Stimulated activated CD8-positive, alpha-beta memory T cell treated with anti-CD3 and anti-CD28 coated beads, Interleukin-7, amount 100 ng/mL, for 1 hour (primary cell): ENCODE data around the gene PSKH1.

ENCODE experiments used
- DNase-seq, 2 donors: peaks; one replicate each; pipeline ENCODE4 v3.0.0-alpha.2; 2020; ENCODE audit warnings: low read depth in 2 of 2

Gene PSKH1

GRCh38 chr16:67865318-67865717 is 27.7 kb upstream of the PSKH1 start:
- no peak for DNase-seq

GRCh38 chr16:67868290-67868689 is 24.8 kb upstream of the PSKH1 start:
- no peak for DNase-seq

DNA sequence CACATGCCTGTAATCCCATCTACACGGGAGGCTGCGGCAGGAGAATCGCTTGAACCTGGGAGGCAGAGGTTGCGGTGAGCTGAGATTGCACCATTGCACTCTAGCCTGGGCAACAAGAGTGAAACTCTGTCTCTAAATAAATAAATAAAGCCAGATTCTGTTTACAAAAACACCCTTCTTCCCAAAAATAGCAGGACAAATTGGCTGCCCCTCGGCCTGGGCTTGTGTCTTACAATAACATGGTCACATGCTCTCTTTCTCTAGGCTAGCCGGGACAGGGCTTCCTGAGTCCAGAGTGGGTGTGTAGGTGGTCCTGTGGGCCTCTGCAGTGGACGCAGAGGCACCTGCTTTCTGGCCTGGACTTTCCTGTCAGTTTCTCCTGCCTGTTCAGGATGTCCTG is 23.4 kb upstream of the PSKH1 start:
- no peak for DNase-seq

GRCh38 chr16:67871256-67871655 is 21.8 kb upstream of the PSKH1 start:
- DNase-seq: no peak

GRCh38 chr16:67872131-67872630 is 20.9 kb upstream of the PSKH1 start:
- DNase-seq: no peak

DNA sequence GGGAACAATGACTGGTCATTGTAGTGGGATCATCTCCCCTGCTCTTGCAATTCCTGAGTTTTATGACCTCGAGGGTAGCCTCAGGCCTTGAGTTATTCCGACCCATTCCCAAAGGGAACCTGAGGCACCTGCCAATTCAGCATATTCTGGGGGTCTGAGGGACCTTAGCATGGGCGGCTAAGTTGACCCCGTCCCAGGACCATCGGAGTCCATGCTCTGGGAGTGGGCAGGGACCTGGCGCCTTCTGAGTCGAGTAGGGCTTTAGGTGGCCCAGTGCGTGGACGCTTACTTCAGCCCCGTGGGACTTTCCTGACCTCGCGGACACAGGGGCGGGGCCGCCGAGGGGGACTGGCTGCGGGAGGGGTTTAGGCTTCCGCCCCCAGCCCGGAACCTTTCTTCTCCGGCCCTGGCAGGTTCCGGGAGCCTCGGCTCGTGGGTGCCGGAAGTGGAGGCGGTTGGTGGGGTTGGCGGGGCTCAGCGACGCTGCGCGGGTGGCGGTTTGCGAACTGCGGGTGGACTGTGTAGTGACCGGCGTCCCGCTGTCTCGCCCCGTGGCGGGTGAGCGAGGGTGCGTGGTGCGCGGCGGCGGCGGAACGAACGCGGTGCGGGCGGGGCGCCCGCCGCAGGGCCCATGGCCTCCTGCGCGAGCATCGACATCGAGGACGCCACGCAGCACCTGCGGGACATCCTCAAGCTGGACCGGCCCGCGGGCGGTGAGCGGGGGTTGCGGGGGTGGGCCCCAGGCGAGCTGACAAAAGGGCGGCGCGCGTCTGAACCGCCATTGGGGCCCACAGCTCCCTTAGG is 20.2 kb upstream of the PSKH1 start, which contains the start of gene EDC4:
Gene EDC4, plus strand, starts transcription at position 422 of the 804 bp plus-strand sequence. Its CDS starts 210 bp downstream, at position 632.
- peak; percentile 76 to 80 for DNase-seq

GRCh38 chr16:67873435-67874370 is 19.4 kb upstream of the PSKH1 start:
- no peak for DNase-seq

DNA sequence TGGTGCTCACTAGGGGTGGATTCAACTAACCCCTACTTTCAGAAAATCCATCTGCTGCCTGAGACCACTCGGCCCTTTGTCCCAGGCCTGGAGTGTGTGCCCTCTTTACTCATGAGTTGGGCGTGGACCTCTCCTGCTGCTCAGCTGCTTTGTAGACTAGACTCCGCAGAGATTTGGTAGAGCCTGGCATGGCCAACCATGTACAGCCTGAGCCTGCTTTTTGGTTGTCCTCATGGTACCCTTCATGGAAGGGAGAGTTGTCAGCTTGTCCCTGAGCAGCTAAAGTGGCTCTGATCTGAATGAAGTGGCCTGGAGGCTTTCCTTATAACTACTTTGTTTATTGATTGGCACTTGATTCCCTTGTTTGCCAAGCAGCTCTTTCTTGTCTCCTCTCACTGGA is 18.7 kb upstream of the PSKH1 start:
- no peak for DNase-seq

DNA sequence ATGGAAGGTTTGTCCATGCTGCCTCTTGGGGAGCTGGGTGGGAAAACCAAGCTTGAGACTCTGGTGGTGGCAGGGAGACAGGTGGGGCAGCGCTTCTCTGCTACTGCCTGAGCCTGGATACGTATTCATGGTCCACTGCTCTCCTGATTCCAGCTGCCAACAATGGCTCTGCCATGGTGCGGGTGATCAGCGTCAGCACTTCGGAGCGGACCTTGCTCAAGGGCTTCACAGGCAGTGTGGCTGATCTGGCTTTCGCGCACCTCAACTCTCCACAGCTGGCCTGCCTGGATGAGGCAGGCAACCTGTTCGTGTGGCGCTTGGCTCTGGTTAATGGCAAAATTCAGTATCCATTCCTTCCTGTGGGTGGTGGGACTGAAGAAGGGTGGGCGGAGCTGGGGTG is 16.0 kb upstream of the PSKH1 start:
- no peak for DNase-seq

DNA sequence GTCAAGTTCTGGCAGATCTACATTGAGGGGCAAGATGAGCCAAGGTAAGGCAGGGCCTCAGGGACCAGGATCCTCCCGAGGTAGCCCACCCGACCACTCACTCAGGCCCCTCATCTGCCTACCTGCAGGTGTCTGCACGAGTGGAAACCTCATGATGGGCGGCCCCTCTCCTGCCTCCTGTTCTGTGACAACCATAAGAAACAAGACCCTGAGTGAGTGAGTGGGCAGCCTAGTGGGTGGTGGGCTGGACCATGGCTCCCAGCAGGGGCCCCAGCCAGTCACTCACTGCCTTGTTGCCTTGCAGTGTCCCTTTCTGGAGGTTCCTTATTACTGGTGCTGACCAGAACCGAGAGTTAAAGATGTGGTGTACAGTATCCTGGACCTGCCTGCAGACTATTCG is 14.8 kb upstream of the PSKH1 start:
- no peak for DNase-seq

- no peak for DNase-seq
These were observed 14.2 kb upstream of the PSKH1 start for GRCh38 chr16:67878846-67879245.

DNA sequence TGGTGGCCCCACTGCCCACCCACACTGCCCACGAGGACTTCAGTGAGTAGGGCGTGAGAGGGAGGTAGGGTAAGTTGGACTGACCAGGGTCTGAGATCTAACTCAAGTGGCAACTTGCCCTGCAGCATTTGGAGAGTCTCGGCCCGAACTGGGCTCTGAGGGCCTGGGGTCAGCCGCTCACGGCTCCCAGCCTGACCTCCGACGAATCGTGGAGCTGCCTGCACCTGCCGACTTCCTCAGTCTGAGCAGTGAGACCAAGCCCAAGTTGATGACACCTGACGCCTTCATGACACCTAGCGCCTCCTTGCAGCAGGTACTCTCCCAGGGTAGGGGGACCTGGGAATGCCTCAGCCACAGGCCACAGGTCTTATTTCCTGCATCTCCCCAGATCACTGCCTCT is 13.6 kb upstream of the PSKH1 start:
- DNase-seq: no peak

GRCh38 chr16:67879936-67880335 is 13.1 kb upstream of the PSKH1 start:
- DNase-seq: no peak

DNA sequence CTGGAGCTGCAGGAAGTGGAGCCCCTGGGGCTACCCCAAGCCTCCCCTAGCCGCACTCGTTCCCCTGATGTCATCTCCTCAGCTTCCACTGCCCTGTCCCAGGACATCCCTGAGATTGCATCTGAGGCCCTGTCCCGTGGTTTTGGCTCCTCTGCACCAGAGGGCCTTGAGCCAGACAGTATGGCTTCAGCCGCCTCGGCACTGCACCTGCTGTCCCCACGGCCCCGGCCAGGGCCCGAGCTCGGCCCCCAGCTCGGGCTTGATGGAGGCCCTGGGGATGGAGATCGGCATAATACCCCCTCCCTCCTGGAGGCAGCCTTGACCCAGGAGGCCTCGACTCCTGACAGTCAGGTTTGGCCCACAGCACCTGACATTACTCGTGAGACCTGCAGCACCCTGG is 12.5 kb upstream of the PSKH1 start:
- DNase-seq: no peak

- no peak for DNase-seq
These were observed 11.4 kb upstream of the PSKH1 start for GRCh38 chr16:67881621-67882161.

DNA sequence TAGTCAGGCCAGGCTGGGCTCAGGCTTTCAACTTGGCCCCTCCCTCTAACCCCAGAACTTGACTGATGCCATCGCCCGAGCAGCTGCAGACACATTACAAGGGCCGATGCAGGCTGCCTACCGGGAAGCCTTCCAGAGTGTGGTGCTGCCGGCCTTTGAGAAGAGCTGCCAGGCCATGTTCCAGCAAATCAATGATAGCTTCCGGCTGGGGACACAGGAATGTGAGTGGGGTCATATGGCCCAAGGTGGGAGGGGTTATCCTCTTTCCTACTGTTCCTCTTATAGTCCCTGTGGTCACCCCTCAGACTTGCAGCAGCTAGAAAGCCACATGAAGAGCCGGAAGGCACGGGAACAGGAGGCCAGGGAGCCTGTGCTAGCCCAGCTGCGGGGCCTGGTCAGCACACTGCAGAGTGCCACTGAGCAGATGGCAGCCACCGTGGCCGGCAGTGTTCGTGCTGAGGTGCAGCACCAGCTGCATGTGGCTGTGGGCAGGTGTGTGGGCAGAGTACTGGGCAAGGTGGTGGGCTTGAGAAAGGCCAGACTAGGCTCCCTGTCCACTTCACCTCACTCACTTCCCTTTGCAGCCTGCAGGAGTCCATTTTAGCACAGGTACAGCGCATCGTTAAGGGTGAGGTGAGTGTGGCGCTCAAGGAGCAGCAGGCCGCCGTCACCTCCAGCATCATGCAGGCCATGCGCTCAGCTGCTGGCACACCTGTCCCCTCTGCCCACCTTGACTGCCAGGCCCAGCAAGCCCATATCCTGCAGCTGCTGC is 10.5 kb upstream of the PSKH1 start:
- DNase-seq: no peak

DNA sequence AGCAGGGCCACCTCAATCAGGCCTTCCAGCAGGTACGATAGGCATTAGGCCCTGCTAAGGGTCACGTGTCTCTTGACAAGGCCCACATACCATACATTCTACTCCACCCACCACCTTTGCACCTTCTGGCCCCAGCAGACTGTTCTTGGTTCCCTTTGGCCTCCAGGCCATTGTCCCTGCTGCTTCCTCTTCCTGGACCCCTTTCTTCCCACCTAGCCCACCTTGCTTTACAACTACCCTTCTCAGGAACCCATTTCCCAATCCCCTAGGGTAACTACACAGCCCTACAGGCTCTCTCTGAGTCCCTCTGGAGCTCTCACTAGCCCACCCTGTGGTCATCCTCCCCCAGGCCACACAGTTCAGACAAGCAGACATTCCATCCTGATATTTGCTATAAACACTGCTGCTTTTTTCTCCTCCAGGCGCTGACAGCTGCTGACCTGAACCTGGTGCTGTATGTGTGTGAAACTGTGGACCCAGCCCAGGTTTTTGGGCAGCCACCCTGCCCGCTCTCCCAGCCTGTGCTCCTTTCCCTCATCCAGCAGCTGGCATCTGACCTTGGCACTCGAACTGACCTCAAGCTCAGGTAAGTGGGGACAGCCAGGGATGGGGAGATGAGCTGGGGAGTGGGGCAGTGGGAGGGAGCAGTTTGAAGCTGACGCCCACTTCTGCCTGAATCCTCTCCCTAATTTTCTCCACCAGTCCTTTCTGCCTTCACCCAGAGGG is 9.7 kb upstream of the PSKH1 start:
- DNase-seq: no peak

- peak; percentile 48 to 57 for DNase-seq
These were observed 9.2 kb upstream of the PSKH1 start for GRCh38 chr16:67883872-67884261.

- no peak for DNase-seq
These were observed 8.4 kb upstream of the PSKH1 start, which contains the start of gene NRN1L for GRCh38 chr16:67884684-67885083. Gene NRN1L (plus strand): TSS chr16:67884885. CDS start chr16:67884904, 19 bp downstream.

- DNase-seq: no peak
These were observed 7.5 kb upstream of the PSKH1 start for GRCh38 chr16:67885545-67885944.

- no peak for DNase-seq
These were observed 7.1 kb upstream of the PSKH1 start for GRCh38 chr16:67885976-67886375.
